GM12874 (cell line): ENCODE measurements around the gene MAST3.

ENCODE experiments used
- CTCF ChIP-seq: IDR thresholded peaks from 2 replicates; pipeline ENCODE4 v1.5.1; 2011; ENCODE audit warnings: low read depth, mild to moderate bottlenecking, control low read depth, low read length, moderate library complexity; ENCODE audit not compliant: insufficient read depth

Gene MAST3

GRCh38 chr19:18089726-18090125 lies 7.9 kb upstream of the MAST3 start:
- TF ChIP-seq CTCF = no peak

- no peak for TF ChIP-seq CTCF
These were observed 6.9 kb upstream of the MAST3 start for GRCh38 chr19:18090545-18091216.

GRCh38 chr19:18091217-18091608 lies 6.4 kb upstream of the MAST3 start:
- TF ChIP-seq CTCF = no peak

- no peak for TF ChIP-seq CTCF
These were observed 4.0 kb upstream of the MAST3 start for GRCh38 chr19:18093439-18094161.

GRCh38 chr19:18096258-18096657 lies 1.3 kb upstream of the MAST3 start:
- TF ChIP-seq CTCF = no peak

- TF ChIP-seq CTCF = no peak
These were observed 664 bp downstream of the MAST3 start for GRCh38 chr19:18097993-18098890.

GRCh38 chr19:18098891-18099622 lies 1.5 kb downstream of the MAST3 start:
- TF ChIP-seq CTCF = no peak
